ENCODE measurements around the gene CRYBB3. TPM values are rescaled to one million over a fixed set of nuclear protein-coding genes. Genes with fewer than 3 reads are reported as not detected.

CRYBB3 gene
- polyA plus RNA-seq, 3 donors, result not detected

DNA sequence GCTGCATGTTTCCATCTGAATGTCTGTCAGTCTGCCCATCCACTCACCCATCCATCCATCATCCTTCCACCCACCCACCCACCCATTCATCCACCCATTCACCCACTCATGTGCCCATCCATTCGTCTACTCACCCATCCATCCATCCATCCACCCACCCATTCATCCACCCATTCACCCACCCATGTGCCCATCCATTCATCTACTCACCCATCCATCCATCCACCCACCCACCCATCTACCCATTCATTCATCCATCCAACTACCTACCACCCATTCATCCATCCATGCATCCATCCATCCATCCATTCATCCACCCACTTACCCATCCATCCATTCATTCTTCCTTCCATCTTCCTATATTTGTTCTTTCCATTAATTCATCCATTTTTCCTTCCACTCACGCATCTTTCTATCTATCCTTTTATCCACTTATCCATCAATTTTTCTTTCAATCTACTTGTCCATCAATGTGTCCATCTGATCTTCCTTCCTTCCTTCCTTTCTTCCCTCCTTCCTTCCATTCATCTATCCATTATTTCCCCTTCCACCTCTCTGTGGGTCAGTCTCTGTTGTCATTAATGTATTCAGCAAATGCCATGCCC lies 8.0 kb downstream of the CRYBB3 start:
- no peaks in the 10 kb centered on the region for H3K36me3 ChIP-seq (replicated peaks in 1 of 2; ENCODE audit: control insufficient read depth in 1 of 2, insufficient read depth in 2 of 2, low read length in 2 of 2)
- no peak for TF ChIP-seq CTCF (IDR thresholded peaks at IDR 0.05)
- H4K20me1 ChIP-seq (ENCODE audit: insufficient read depth, low read length), result no peaks in the 10 kb centered on the region
- WGBS (ENCODE audit: insufficient coverage), result no CpG with 5 or more reads among the region's 2 CpGs
- no peak overlapping the region for H3K4me2 ChIP-seq (replicated peaks; ENCODE audit: extremely low read depth, low read length, poor library complexity, severe bottlenecking)
- H3K27me3 ChIP-seq (ENCODE audit: control insufficient read depth in 2 of 2, insufficient read depth in 2 of 2, low read length in 2 of 2), result no peaks in the 10 kb centered on the region
- Mint-ChIP-seq H3K9me3 (peaks cover 0 to 2% (median 0%) of the 10 kb centered on the region in 7 donors), H3K27ac (no peak overlapping the region), H3K27me3 (ENCODE audit: low read depth in 3 of 3) (peaks cover 0 to 4% (median 3%) of the 10 kb centered on the region in 3 donors), H3K36me3 (no peaks in the 10 kb centered on the region), H3K4me3 (no peak overlapping the region), H3K4me1 (no peaks in the 10 kb centered on the region)
- intact Hi-C loops (cut with micrococcal nuclease), result no loop called here
- no peak for DNase-seq
- no peaks in the 10 kb centered on the region for H3K9me3 ChIP-seq (replicated peaks in 1 of 2; ENCODE audit: control insufficient read depth in 1 of 2, insufficient read depth in 1 of 2, low read length in 2 of 2)
- H2AFZ ChIP-seq (ENCODE audit: insufficient read depth, low read depth, low read length, poor library complexity, severe bottlenecking), result no peak overlapping the region
- H3K79me2 ChIP-seq (ENCODE audit: insufficient read depth, low read length), result no peaks in the 10 kb centered on the region
- H3K4me1 ChIP-seq (ENCODE audit: control insufficient read depth in 1 of 2, insufficient read depth in 2 of 2, low read length in 2 of 2), result no peaks in the 10 kb centered on the region
- H3K9ac ChIP-seq (ENCODE audit: insufficient read depth, low read length, poor library complexity, severe bottlenecking), result no peak overlapping the region
- H3K27ac ChIP-seq (ENCODE audit: low read depth in 1 of 2, low read length in 2 of 2), result no peak overlapping the region
- no peak overlapping the region for H3K4me3 ChIP-seq (replicated peaks in 1 of 3; ENCODE audit: low read depth in 2 of 3, low read length in 3 of 3)

- no peak overlapping the region for H3K9ac ChIP-seq (ENCODE audit: insufficient read depth, low read length, poor library complexity, severe bottlenecking)
- peaks cover 0 to 2% of the 10 kb centered on the region in 2 donors for H3K9me3 ChIP-seq (replicated peaks in 1 of 2; ENCODE audit: control insufficient read depth in 1 of 2, insufficient read depth in 1 of 2, low read length in 2 of 2)
- no peaks in the 10 kb centered on the region for H3K36me3 ChIP-seq (replicated peaks in 1 of 2; ENCODE audit: control insufficient read depth in 1 of 2, insufficient read depth in 2 of 2, low read length in 2 of 2)
- Mint-ChIP-seq H3K27ac (no peak overlapping the region), H3K4me3 (no peak overlapping the region), H3K4me1 (no peaks in the 10 kb centered on the region), H3K27me3 (ENCODE audit: low read depth in 3 of 3) (peaks cover 0 to 4% (median 3%) of the 10 kb centered on the region in 3 donors), H3K36me3 (no peaks in the 10 kb centered on the region), H3K9me3 (peaks cover 0 to 3% (median under 1%) of the 10 kb centered on the region in 7 donors)
- no peaks in the 10 kb centered on the region for H3K79me2 ChIP-seq (ENCODE audit: insufficient read depth, low read length)
- TF ChIP-seq CTCF (IDR thresholded peaks at IDR 0.05), result no peak
- H2AFZ ChIP-seq (ENCODE audit: insufficient read depth, low read depth, low read length, poor library complexity, severe bottlenecking), result no peak overlapping the region
- WGBS (ENCODE audit: insufficient coverage), result 89% methylated on average over 2 of the region's 2 CpGs
- no peak overlapping the region for H3K4me2 ChIP-seq (replicated peaks; ENCODE audit: extremely low read depth, low read length, poor library complexity, severe bottlenecking)
- no peaks in the 10 kb centered on the region for H3K4me1 ChIP-seq (ENCODE audit: control insufficient read depth in 1 of 2, insufficient read depth in 2 of 2, low read length in 2 of 2)
- DNase-seq, result no peak
- H3K27me3 ChIP-seq (ENCODE audit: control insufficient read depth in 2 of 2, insufficient read depth in 2 of 2, low read length in 2 of 2), result no peaks in the 10 kb centered on the region
- intact Hi-C loops (cut with micrococcal nuclease), result no loop called here
- no peak overlapping the region for H3K4me3 ChIP-seq (replicated peaks in 1 of 3; ENCODE audit: low read depth in 2 of 3, low read length in 3 of 3)
- no peak overlapping the region for H3K27ac ChIP-seq (ENCODE audit: low read depth in 1 of 2, low read length in 2 of 2)
- H4K20me1 ChIP-seq (ENCODE audit: insufficient read depth, low read length), result no peaks in the 10 kb centered on the region
Observed at GRCh38 chr22:25208328-25208727, 8.7 kb downstream of the CRYBB3 start.
